NCI-H2196 (cell line): ENCODE results near the gene ADAM15.
A peak's percentile ranks its signal among the peaks of the same experiment; 100 is the strongest.

Source experiments
- DNase-seq: peaks from one replicate; lab custom pipeline; 2025; ENCODE audit not compliant: unreplicated experiment; lab: John Stamatoyannopoulos, UW

The ADAM15 gene

DNA sequence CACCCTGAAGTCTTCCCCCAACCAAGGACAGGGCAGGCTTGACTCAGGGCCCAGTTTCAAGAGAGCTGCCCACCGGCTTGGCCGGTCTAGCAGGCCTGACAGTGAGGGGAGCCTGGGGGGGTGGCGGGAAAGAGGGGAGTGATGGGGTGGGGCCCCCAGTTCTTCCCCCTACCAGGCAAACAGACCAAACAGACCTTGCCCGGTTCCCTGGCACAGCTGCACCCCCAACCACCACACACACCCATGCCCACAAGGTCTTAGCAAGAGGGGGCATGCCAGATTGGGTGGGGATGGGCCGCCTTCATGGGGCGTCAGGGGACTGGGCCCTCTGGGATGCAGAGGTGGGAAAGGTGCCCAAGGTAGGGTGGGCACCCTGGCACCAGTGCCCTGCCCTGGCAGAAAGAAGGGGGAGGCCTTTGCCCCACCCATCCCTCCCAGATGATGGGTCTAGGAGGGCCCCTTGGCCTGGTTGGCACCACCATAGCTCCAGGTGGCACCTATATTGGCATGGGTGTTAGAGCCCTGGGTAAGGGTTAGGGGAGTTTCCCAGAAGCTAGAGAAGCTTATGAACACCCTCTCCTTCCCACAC is 39.6 kb upstream of the ADAM15 start:
- DNase-seq = no peak

DNA sequence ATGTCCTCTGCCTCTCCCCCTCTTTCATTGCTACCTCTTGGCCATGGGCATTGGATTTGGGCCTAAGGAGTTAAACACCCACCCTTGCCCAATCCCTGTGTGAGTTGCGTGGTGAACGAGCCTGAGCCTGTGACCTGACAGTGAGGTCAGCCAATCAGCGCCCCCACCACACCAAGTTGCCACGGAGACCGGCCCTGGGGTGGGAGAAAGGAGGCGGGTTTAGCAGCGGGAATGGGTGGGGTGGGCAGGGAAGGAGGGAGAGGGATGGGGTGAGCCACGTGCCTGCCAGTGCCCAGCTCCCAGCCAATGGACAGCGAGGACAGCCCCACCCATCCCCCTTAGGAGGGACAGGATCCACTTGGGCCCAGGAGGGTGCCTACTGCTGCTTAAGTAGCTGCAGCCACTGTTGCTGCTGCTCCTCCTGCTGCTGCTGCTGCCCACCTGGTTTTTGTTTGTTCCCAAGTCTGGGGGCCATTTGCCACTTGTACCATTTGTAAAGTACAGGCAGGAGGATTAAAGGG is 39.0 kb upstream of the ADAM15 start:
- peak; percentile 83 for DNase-seq

DNA sequence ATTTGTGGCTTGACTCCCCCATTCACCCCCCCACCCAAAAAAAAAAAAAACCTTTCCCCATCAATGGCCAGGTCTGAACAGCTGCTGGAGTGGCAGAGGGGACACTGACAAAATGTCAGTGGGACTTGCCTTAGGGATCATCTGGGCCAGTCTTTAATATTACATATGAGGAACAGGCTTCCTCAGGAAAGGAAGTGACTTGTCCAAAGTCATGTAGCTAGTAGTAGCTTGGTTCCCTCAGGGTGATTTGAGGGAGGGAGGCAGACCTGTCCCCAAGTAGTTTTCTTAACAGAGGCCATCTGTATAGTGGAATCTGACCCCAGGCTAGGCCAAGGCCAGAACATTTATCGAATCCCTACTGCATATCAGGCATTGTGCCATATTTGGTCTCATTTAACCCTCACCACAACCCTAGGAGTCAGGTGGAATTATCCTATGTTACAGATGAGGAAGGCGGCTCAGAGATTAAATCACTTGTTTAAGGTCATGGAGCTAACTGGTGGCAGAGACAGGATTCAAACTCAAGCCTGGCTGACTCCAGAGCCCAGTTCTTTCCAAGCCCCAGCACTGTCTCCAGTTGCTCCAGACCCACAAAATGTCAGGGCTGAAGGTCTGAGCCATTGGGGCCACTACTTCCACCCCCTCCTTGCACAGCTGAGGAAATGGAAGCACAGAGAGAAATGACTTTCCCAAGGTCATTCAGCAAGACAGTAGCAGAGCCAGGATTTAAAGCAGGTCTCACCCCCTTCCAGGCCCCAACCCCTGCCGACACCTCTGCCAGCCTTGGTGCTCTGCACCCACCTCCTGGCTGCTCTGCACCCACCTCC is 38.1 kb upstream of the ADAM15 start:
- DNase-seq = no peak

DNA sequence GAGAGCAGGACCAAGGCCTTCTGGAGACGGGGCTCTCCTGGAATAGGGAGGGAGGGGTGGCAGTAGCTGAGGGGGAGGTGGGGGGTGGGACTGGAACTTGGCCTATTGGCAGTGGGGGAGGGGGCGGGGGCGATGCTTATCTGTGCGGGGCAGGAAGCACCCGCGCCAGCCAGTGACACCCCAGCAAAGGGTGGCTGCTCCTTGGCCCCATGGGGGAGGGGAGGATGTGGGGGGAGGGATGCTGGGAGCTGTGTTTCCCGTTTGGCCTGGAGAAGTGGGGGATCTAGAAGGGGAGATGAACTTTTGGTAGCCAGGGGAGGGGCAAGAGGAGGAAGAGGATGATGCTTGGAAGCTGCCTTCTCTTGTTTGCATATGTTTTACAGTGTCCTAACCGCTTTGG is 37.5 kb upstream of the ADAM15 start:
- DNase-seq = no peak

DNA sequence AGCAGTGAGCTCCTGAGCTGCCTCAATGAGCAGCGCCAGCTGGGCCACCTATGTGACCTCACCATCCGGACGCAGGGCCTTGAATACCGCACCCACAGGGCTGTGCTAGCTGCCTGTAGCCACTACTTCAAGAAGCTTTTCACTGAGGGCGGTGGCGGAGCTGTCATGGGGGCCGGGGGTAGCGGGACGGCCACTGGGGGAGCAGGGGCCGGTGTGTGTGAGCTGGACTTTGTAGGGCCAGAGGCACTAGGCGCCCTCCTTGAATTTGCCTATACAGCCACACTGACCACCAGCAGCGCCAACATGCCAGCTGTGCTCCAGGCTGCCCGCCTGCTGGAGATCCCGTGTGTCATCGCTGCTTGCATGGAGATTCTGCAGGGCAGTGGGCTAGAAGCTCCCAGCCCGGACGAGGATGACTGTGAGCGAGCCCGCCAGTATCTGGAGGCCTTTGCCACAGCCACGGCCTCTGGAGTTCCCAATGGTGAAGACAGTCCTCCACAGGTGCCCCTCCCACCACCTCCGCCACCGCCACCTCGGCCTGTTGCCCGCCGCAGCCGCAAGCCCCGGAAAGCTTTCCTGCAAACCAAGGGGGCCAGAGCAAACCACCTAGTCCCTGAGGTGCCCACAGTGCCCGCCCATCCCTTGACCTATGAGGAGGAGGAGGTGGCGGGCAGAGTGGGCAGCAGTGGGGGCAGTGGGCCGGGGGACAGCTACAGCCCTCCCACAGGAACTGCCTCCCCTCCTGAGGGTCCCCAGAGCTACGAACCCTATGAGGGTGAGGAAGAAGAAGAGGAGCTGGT is 36.2 kb upstream of the ADAM15 start:
- no peak for DNase-seq

DNA sequence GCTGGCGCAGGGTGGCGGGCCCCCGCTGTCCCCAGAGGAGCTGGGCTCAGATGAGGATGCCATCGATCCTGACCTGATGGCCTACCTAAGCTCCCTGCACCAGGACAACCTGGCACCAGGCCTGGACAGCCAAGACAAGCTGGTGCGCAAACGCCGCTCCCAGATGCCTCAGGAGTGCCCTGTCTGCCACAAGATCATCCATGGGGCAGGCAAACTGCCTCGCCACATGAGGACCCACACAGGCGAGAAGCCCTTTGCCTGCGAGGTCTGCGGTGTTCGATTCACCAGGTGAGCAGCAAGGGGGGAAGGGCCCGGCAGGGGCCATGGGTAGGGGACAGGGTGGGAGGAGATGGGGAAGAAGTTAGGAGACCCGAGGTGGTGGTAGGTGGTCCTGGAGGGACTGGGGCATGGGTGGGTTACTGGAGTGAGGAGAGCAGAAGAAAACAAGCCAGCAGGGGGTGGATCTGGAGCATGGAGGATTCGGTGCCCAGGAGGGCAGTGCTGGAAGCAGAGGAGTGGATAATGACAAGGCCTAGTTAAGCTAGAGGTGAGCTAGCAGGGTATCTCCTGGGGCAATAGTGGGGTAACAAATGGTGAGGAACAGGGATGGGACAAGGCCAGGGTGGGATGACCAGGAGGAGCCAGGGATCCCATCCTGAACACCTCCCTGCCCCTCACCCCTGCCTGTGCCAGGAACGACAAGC is 35.4 kb upstream of the ADAM15 start:
- DNase-seq = no peak

DNA sequence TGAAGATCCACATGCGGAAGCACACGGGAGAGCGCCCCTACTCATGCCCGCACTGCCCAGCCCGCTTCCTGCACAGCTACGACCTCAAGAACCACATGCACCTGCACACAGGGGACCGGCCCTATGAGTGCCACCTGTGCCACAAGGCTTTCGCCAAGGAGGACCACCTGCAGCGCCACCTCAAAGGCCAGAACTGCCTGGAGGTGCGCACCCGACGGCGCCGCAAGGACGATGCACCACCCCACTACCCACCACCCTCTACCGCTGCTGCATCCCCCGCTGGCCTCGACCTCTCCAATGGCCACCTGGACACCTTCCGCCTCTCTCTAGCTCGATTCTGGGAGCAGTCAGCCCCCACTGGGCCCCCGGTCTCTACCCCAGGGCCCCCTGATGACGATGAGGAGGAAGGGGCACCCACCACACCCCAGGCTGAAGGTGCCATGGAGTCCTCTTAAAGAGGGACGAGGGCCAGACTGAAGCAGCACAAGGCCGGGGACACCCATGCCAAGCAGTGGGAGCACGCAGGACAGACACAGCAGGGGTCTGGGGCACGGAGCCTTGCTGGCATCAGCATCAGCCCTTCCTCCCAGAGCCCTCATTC is 34.8 kb upstream of the ADAM15 start:
- no peak for DNase-seq

DNA sequence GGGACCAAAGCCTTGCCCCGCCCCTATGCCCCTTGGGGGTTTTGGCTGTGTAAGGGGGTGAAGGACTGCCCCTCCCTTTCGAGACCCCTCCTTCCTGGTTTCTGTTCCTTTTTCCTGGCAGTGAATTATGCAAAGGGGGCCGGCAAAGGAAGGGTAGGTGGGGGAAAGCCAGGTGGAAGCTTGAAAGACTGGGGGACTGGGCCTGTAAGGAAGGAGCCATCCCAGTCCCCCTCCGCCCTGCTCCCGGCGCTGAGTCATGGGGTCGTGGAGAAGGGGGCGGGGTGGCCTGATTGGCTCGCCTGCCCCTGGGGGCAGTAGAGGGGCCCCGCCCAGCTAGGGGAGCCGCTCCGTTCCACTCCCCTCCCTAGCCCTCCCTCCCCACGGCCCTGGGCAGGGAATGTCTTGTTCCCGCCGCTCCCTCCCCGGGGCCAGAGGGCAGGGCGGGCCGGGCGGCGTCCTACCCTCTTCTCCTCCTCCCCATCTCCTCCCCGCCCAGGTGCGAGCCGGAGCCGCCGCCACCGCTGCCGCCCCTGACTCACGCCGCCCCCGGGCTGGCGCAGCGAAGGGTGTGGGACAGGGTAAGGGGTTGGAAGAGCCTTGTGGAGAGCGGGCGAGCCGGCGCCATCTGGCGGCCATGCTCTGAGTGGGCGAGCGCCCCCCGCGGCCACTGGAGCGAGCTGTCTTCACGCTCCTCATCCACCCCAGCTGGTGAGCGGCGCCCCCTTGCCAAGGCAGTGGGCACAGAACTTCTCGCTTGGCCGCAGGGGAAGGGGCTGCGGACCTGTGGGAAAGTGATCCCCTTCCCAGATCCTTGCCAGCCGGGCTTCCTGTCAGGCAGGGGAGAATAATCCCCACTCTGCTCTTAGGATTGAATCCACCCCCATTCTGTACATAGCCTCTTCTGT is 33.8 kb upstream of the ADAM15 start:
- peak; percentile 83 for DNase-seq

DNA sequence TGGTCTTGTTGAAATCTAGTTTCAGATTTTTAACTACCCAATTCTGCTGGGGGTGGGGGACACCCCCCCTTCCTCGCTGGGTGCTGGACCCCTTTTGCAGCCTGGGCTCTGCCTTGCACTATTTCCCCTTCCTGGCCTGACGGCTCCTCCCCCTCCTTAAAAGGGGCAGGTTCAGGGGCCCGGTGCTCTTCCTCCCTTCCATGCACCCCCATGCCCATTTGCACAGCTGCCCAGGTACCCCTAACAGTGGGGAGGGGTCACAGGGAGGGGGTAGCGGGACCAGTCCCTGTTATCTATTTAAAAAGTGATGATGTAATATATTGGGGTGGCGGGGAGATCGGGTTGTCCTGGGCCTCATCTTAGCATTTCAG is 33.2 kb upstream of the ADAM15 start:
- no peak for DNase-seq

DNA sequence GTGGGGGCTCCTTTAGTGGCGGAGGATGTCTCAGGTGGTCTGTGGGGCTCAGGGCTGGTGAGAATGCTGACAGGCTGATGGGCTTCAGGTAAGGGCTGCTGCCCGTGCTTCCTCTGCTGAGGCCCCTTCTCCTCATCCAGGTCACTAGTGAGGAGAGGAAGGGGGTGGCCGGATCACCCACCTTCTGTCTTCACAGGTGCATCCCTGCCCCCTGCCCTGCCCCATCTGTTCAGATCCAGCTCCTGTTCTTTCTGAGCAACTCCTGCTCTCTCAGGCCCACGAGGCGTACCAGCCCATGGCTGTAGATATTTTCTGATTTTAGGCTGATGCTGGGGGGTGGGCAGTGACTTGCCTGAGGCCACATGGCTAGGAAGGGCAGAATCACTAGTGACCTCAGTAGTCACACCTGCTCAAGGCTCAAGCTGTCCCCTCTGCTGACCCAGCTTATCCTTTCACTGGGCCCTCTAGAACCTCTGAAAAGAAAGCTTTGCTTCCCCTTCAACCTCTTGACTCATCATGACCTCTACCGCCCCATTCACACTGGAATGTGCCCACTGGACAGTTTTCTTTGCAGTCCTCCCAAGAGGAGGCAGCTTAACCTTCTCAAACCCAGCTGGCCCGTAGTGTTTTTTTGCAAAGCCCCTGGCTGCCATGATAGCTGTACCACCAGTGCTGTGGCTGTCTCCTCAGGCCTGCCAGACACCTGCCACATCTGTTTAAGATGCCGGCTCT is 32.3 kb upstream of the ADAM15 start:
- DNase-seq = no peak

DNA sequence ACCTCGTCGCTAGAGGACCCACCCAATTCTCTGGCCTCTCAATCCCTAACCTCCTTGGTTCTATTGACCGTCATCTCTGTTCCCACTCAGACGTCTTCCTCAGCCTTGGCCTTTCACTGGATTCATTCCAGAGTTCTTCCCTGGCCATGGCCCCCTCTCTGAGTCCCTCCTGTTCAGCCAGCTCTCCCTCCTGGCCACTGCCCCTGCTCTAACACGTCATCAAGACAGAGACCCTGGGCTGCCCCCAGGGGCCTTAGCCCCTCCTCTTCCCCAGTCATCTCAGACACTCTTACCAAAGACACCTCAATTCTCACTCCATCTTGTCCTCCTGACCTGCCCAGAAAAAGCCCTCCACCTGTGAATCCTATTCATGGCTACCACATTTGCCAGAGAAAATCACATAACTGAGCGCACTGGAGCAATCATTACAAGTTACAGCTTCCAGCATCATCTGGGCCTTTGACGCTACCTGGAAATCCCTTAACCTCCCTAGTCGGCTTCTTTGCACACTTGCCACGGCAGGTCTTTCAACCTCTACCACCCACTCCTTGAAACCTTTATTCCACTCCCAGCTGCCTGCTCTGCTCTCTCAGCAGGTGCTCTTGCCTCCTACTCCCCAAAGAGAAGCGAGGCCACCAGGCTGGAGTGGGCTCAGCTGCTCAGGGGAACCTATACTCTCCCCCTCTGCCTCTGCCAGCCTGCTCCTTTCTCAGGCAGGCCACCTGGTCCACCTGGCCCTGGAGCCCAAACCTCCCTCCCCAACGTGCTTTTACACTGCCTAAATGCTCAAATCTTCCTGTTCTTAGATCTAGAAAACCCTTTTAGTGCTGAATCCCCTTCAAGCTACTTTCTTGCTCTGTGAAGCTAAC is 31.5 kb upstream of the ADAM15 start:
- no peak for DNase-seq

DNA sequence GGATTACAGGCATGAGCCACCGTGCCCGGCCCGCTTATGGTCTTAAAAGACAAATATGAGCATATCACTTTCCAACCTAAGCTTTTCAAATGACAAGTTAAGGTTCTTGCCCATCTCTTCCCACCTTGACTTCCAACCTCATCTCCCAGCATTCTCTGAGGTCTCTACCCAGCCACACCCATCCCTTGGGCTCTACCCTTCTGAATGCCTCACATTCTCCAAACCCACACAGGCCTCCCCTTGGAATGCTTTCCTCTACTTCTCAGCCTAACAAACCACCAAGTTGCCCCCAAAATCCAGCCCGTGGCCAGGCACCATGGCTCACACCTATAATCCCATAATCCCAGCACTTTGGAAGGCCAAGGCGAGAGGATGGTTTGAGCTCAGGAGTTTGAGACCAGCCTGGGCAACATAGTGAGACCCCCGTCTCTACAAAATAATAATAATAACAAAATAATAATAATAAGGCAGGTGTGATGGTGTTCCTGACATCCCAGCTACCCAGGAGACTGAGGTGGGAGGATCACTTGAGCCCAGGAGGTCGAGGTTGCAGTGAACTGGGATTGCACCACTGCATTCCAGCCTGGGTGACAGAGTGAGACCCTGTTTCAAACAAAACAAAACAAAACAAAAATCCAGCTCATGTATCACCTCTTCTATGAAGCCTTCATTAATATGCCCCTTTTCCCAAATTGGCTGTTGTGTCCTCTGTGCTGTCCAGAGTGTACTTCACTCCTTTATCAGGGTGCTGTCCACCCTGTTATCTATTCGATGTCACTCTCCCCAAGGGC is 28.8 kb upstream of the ADAM15 start:
- no peak for DNase-seq

DNA sequence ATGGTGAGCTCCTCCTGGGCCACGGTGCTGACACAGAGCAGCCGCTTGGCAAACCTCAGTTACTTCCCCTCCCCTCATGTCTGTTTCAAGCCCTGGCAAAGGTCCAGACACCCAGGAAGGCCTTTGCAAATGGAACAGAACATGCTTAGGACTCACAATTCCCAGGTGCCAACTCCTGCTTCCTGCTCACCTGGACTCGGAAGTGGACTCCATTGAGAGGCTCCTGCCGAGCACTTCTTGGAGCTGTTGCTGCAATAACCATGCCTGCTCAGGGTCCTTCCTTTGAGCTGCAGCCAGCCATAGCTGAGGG is 28.2 kb upstream of the ADAM15 start:
- peak; percentile 37 for DNase-seq

DNA sequence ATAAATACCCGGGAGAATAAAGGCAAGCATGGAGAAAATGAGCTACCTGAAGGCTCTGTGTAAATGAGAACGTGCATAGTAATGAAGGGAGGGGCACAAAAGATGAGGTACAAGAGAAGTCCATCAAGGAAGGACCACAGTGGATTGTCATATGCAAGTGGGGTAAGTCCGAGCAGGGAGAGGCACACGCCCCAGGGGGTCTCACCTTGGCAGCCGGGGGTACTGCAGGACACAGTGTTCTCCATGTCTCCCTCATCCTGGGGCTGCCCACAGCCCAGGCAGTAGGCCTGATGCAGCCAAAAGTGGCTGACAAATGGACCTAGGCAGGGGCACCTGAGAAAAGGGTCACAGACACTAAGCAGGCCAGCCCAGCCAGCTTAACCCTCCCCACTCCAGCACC is 27.5 kb upstream of the ADAM15 start:
- DNase-seq = no peak

DNA sequence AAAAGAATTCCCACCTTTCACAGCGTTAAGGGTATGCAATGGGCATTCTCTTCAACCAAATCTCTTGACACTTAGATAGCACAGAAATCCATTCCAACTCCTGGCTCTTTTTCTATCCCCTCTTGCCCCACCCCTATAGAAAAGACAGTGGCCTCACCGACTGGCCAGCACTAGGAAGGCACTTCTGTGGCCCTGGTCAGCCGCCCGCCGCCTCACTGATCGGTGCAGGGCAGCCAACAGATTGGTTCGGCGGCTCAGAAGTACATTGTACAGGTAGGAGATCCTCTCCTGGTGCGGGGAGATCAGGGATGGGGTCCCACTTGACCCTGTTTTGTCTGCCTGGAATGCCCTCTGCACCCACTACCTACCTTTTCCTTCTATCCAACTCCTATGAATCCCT is 26.8 kb upstream of the ADAM15 start:
- DNase-seq = no peak

DNA sequence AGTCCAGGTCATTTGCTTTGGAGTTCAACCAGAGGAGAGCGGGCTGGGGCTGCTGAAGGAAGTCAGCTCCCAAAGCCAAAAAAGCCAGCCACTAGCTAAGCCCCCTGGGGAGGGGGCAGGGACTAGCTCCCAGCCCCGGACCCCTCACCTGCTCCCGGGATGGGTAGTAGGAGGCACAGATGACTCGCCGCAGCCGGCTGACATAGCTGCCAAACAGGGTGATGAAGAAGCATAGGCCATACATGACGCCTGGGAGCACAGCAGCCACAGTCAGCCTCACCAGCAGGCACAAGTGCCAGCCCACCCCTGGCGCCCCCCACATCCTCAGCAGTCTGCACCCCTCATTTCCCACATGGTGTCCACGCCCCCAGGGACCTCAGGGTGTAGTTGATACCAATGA is 25.0 kb upstream of the ADAM15 start:
- DNase-seq = no peak

DNA sequence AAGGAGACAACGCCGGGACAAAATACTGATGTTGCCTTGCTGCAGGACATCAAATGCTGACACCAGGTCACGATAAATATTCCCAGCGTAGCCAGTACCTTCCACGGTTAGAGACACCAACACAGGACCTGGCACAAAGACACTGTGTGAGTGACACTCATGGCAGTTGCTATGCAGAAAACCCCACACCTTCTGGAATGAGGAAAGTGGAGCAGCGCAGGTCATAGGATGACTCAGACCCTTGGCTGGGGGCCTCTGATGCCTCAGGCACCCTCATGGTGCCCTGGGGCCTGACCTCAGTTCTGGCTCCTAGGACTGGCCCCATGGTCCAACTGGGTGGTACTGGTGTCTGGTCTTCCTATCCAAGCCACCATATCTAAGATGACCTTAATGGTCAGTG is 24.5 kb upstream of the ADAM15 start:
- no peak for DNase-seq
